Type B pancreatic cell (in vitro differentiated cells): ENCODE results near the gene DCDC1. TPM values are rescaled to one million over a fixed set of nuclear protein-coding genes. Genes with fewer than 3 reads are reported as not detected.

ENCODE experiments used
- DNase-seq: peaks from one replicate; pipeline ENCODE4 v3.0.0; 2021; ENCODE audit warnings: mixed read lengths; ENCODE audit not compliant: unreplicated experiment; ENCODE audit errors: extremely low spot score
- H3K27ac Mint-ChIP-seq: 2 replicates; pipeline ENCODE4 v1.8.0; 2021; ENCODE audit warnings: mild to moderate bottlenecking, mixed read lengths
- H3K27me3 Mint-ChIP-seq: 2 replicates; pipeline ENCODE4 v1.8.0; 2021; ENCODE audit warnings: mixed read lengths
- H3K36me3 Mint-ChIP-seq: 2 replicates; pipeline ENCODE4 v1.8.0; 2021; ENCODE audit warnings: mixed read lengths
- H3K4me1 Mint-ChIP-seq: one replicate; pipeline ENCODE4 v1.8.0; 2021; ENCODE audit warnings: mixed read lengths; ENCODE audit not compliant: unreplicated experiment
- H3K4me3 Mint-ChIP-seq: 2 replicates; pipeline ENCODE4 v1.8.0; 2021; ENCODE audit warnings: mild to moderate bottlenecking, mixed read lengths
- H3K9me3 Mint-ChIP-seq: 2 replicates; pipeline ENCODE4 v1.8.0; 2021; ENCODE audit warnings: mixed read lengths
- CTCF ChIP-seq: fragments of 200-600 bp; sonication (generic); conservative IDR thresholded peaks from 2 replicates; pipeline ENCODE4 v1.5.0; 2021; ENCODE audit warnings: antibody characterized with exemption, mild to moderate bottlenecking
- total RNA-seq: library from RNA; stranded (reverse); gene quantifications from 2 replicates; pipeline ENCODE4 v1.2.1, GENCODE V29; 2021; ENCODE audit warnings: low replicate concordance

Gene DCDC1
- total RNA-seq, 1 donor from 2014 or later: 4.8 TPM

GRCh38 chr11:30889143-30889794 lies 480.3 kb downstream of the DCDC1 start:
- no peaks in the 10 kb centered on the region for H3K9me3 Mint-ChIP-seq
- peaks cover 9% of the 10 kb centered on the region for H3K4me1 Mint-ChIP-seq
- no peaks in the 10 kb centered on the region for H3K27me3 Mint-ChIP-seq
- TF ChIP-seq CTCF: no peak
- H3K4me3 Mint-ChIP-seq: no peak overlapping the region
- no peak for DNase-seq
- no peaks in the 10 kb centered on the region for H3K36me3 Mint-ChIP-seq
- peak overlapping the region; percentile 6 for H3K27ac Mint-ChIP-seq

DNA sequence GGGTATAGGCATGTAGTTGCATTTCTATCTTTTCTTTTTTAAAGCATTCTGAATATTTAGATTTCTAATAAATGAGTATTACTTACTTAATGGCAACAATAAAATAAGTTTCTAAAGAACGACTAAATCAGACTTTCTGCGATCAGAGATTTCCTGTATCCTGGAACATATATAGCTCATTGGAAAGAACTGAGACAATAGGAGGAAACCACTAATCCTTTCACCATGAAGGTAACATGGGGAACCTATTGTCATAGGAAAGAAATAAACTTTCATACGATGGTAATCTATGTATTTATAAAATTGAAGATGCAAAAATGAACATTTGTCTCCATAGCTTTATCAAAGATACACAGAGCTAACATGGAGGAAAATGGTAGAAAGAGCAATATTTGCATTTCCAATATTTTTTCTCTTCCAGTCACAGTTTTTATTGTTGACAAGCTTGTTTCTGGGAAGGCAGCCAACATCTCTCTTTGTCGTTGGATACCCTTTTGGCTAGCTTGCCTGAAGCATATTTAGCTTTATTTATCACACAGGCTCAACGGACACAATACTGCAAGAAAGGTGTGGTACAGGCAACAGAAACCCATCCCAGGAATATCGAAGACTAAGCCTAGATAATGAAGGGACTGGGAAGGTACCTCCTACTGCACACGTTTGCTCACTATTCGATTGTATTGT lies 490.1 kb downstream of the DCDC1 start:
- Mint-ChIP-seq H3K27me3 (no peaks in the 10 kb centered on the region), H3K9me3 (no peaks in the 10 kb centered on the region), H3K4me1 (peaks cover 9% of the 10 kb centered on the region), H3K36me3 (no peaks in the 10 kb centered on the region), H3K4me3 (no peak overlapping the region), H3K27ac (no peak overlapping the region)
- no peak for TF ChIP-seq CTCF
- no peak for DNase-seq

GRCh38 chr11:30878400-30878799 lies 491.1 kb downstream of the DCDC1 start:
- TF ChIP-seq CTCF: no peak
- Mint-ChIP-seq H3K27me3 (no peaks in the 10 kb centered on the region), H3K9me3 (no peaks in the 10 kb centered on the region), H3K4me3 (no peak overlapping the region), H3K36me3 (no peaks in the 10 kb centered on the region), H3K4me1 (peaks cover 14% of the 10 kb centered on the region), H3K27ac (no peak overlapping the region)
- no peak for DNase-seq

- Mint-ChIP-seq H3K36me3 (no peaks in the 10 kb centered on the region), H3K27me3 (no peaks in the 10 kb centered on the region), H3K27ac (no peak overlapping the region), H3K9me3 (no peaks in the 10 kb centered on the region), H3K4me1 (peaks cover 14% of the 10 kb centered on the region), H3K4me3 (no peak overlapping the region)
- no peak for TF ChIP-seq CTCF
- no peak for DNase-seq
Measured at GRCh38 chr11:30876663-30877396, 492.7 kb downstream of the DCDC1 start.

- H3K27me3 Mint-ChIP-seq: no peaks in the 10 kb centered on the region
- H3K27ac Mint-ChIP-seq: no peak overlapping the region
- no peak overlapping the region for H3K4me3 Mint-ChIP-seq
- no peaks in the 10 kb centered on the region for H3K36me3 Mint-ChIP-seq
- TF ChIP-seq CTCF: no peak
- H3K4me1 Mint-ChIP-seq: peaks cover 14% of the 10 kb centered on the region
- DNase-seq: no peak
- H3K9me3 Mint-ChIP-seq: no peaks in the 10 kb centered on the region
Measured at GRCh38 chr11:30876228-30876627, 493.3 kb downstream of the DCDC1 start.
